GM18861 (cell line): ENCODE data around the gene SAA4.
"Not testable (repeated sequence)": the region's sequence is repeated elsewhere in the genome, so short reads cannot be mapped to it uniquely, and the experiment has no call there.

Experiments used
- ATAC-seq: cut with Tn5 transposase; IDR thresholded peaks from one replicate; pipeline ENCODE4 v1.9.1; 2021; ENCODE audit not compliant: unreplicated experiment

SAA4 gene

DNA sequence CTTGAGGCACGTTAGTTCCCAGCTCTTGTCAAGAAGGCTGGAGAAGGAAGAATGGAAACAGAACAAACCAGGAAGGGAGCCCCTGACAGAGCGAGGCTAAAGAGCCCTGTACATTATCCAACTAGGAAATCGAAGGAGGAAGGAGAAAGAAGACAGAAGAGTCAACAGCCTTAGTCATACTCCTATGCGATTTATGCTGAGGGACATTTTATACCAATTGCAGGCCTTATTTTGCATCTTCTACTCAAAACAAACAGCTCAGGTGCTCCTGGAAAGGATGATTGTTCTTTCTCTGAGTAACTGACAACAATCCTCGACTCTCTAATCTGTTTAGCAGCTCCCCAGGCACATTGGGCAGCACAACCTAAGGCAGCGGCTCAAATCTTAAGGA lies 10.6 kb upstream of the SAA4 start:
- not testable (repeated sequence) for ATAC-seq

DNA sequence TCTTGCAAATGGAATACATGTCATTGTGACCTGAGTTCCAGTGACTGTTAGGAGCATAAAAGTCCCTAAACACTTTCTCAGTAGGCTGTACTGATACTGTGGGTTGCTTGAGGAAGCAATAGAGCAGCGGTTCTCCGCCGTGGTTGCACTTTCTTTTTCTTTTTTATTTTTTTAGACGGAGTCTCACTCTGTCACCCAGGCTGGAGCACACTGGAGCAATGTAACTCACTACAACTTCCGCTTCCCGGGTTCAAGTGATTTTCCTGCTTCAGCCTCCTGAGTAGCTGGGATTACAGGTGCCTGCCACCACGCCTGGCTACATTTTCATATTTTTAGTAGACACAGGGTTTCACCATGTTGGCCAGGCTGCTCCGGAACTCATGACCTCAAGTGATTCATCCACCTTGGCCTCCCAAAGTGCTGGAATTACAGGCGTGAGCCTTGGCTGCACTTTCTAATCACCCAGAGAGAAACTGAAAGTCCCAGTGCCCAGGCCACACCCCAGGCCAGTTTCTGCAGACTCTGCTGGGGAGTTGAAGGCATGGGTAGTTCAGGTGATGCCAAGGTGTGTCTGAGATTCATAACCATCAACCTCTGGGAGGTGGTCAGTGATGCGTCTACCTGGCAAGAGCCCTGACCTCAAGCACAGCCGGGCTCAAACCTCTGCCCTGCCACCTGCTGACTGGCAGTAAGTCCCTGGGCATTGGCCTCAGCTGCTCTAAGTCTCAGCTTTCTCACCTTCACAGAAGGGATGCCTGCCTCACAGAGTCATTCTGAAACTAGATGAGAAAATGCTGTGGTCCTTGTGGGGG lies 10.0 kb upstream of the SAA4 start:
- peak; percentile 87 for ATAC-seq

DNA sequence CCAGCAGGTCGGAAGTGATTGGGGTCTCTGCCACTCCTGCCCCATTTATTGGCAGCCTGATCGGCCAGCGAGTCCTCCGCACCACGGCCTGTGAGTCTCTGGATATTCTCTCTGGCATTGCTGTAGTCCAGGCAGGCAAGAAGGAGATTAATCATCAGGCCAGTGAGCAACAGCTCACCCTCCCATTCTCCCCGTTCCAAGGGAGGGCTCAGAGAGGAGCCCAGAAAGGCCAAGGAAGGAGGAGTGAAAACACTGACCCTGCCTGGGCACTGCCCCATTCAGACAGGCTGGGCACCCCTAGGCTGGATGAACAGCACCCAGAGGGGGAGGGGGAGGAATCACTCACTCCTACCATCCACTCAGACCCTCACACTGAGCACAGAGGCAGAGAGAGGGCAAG lies 8.8 kb upstream of the SAA4 start:
- ATAC-seq: no peak

DNA sequence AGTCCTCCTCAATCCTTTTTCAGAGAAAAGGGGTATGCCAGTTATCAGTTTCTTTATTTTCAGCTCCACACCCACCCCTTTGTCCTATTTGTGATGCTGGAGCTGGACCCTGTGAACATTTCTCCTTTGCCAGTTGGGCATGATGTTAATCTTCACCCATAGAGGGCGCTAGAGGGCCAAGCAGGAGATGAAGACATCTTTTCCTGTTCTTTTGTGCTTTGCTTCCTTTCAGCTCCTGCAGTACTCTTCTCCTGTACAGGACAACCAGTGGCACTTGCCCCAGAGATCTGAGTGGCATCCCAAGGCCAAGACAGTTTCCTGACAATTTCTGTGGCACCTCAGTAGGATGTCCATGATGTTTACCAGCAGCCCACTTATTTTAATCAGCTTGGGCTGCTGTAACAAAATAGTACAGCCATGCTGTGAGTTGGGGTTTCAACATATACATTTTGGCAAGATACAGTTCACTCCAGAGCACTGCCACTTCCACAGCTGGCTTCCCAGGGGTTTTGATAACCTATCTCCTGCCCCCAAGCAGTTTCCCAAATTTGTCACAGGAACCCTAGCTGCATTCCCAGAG lies 7.3 kb upstream of the SAA4 start:
- no peak for ATAC-seq

DNA sequence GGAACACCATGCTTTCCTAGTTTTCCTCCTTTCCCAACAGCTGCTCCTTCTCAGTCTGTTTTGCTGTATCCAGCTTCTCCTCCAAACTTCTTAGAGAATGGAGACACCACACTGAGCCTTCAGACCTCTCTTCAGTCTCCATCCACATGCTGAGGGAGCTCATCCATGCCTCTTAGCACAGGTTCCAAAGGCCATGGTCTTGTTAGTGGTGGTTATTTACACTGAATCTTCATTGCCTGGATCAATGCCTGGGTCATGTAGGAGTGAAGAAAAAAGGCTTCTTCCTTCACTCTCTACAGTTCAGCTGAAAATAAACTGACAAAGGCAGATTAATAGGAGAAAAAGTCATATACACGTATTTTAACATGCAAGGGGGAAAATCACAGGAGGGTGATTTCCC lies 3.1 kb upstream of the SAA4 start:
- ATAC-seq: no peak

DNA sequence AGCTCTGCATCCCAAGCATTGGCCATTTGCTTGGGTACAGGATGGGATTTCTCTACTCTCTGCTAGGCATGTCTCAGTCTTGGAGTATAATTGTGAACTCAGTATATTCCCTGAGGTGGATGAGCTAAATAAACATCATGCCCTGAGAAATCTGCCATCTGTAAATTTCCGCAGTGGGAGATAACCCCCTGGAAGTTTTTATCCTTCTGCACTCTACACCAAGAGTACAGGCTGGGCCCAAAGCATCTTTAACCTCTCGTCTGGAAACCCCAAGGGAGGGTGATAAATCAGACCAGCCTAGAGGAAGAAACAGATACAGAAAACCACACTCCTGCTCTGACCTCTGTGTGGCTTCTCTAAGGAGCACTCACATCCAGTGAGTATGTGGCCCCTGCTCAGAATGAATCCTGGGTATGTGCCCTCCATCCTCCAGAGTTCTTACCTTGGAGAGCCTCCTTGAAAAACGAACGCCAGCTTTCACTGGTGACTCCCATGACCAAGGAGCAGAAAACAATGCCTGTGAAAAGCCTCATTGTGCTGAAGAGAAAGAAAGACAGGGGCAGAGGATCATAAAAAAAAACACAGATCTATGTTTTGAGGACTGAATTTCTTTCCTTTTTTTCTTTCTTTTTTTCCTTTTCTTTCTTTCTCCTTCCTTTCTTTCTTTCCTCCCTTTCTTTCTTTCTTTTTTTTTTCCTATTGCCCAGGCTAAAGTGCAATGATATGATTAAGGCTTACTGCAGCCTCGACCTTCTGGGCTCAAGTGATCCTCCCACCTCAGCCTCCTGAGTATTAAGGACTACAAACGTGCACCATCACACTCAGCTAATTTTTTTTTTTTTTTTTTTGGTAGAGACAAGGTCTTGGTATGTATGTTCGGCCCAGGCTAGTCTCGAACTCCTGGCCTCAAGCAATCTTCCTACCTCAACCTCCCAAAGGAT lies 938 bp downstream of the SAA4 start:
- no peak for ATAC-seq

DNA sequence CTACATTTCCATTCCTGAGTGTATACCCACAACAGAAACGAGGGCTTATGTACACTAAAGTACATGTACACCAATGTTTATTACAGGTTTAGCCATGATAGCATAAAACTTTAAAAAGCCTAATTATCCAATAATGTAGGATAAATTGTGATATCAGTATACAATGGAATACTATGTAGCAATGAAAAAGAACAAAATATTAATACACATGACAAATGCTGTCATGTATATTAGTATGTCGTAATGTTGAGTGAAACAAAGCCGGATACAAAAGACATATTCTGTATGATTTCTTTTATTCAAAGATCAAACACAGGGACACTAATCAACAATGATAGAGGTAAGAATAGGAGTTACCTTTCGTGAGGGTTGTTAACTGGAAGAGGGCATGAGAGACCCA lies 2.7 kb downstream of the SAA4 start:
- ATAC-seq: no peak

DNA sequence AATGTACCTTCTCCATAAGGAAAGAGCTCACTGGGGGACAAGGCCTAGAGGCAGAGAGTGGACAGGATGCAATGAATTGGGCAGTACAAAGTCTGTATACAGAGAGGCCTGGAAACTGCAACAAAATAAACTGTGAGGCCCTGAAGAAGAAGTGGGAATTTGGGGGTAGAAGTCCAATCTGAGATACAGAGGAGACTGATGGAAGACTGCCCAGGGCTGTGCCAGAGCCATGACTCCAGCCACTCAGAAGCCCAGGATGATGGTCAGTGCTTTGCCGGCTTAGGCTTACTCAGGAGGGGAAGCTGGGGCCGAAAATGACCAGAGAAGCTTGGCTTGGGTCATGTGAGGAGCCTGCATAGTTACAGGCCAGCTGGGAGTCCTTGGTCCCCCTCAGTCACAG lies 5.7 kb downstream of the SAA4 start:
- no peak for ATAC-seq

DNA sequence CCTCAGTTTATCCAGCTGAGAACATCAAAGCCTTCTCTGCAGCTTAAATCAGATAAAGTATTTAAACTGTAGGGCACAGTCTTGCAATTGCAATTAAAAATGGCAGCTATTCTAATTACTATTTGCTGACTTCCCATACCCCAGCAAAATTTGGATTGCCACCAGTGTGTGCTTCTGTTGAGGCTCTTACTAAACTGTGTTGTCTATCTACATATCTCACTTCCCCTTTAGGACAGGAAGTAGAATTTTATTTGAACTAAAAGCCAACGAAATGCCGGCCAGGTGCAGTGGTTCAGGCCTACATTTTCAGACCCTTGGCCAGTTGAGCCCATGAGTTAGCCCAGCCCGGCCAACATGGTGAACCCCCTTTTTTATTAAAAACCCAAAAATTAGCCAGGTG lies 7.1 kb downstream of the SAA4 start:
- peak; percentile 92 for ATAC-seq

DNA sequence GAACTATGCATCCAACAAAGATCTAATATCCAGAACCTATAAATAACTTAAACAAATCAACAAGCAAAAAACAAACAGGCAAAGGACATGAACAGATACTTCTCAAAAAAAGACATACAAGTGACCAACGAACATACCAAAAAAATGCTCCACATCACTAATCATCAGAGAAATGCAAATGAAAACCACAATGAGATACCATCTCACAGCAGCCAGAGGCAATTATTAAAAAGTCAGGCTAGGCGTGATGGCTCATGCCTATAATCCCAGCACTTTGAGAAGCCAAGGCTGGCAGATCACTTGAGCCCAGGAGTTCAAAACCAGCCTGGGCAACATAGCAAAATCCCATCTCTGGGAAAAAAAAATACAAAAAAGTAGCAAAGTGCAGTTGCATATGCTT lies 10.7 kb downstream of the SAA4 start:
- ATAC-seq: peak; percentile 36

DNA sequence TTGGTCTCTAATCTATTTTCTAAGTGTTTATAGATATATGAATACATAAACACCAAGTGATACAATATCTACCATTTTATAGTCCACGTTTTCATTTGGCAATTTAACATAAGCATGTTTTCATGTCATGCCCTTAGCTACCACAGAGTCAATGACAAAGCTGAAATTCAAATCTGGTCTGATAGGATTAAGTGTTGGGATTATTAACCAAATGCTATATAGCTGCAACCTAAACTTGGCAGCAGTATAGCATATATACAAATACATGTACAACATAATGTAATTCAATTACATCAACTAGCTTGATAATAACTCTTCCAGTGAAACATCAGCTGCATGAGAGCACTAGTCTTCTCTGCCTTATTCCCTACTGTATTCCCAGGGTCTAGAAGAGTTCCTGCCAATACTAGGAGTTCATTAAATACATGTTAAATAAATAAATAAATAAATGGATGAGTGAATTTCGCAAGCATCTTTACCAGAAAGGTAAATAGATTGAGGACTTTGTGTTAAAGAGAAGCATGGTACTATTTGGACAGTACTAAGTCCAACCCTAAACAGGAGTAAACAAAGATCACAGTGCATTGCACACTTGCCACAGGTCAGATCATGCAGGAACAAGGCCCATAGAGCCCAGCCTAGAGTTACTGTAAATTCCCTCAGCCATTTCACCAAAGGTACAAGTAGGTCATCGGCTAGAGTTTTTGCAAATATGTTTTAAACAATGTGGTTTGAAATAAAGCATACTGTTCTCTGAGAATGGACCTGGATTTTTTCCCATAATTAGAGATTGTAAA lies 12.8 kb downstream of the SAA4 start:
- ATAC-seq: no peak

DNA sequence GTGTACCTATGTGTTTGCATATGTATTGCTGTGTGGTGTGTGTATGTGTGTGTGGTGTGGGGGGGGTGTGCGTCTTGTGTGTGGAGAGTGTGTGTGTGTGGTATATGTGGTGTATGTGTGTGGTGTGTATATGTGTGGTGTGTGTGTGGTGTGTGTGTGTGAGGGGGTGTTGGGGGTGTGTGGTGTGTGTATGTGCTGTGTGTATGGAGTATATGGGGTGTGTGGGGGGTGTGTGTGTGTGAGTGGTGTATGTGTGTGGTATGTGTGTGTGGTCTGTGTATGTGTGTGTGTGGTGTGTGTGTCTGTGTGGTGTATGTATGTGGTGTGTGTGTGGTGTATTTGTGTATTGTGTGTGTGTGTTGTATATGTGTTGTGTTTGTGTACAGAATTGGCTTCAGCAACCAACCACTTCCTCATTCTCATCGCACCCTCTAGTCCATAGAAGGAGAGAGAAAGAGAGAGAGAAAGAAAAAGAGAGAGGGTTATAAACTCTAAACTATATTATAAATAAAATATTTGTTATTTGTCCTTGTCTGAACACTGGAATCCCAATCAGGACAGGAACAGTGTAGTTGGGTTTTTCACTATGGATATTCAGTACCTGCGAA lies 13.7 kb downstream of the SAA4 start:
- ATAC-seq: no peak

DNA sequence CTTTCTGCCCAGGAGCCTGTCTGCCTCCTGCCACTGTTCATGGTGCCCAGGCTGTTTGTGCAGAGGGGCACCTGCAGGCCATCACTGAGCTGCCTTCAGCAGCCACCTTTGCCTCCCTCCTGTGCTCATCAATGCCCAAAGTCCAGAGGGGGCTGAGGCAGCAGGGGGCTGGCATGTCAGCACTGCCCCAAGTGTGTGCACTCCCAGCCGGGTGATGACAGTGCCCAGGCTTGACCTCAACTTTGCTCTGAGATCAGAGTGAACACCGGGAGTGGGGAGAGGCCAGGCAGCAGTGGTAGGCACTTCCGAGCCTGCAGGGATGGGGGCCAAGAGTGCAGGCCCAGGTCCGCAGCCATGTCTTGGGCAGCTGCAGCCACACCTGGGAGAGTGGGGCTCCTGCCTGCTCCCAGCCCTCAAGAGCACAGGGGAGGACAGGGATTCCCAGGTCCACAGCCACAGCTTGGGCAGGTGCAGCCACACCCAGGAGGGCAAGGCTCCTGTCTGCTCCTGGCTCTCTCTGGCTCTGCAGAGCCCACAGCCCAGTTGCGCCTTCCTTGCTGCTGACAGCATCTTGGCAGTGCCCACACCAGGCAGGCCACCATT lies 15.2 kb downstream of the SAA4 start:
- ATAC-seq: no peak

DNA sequence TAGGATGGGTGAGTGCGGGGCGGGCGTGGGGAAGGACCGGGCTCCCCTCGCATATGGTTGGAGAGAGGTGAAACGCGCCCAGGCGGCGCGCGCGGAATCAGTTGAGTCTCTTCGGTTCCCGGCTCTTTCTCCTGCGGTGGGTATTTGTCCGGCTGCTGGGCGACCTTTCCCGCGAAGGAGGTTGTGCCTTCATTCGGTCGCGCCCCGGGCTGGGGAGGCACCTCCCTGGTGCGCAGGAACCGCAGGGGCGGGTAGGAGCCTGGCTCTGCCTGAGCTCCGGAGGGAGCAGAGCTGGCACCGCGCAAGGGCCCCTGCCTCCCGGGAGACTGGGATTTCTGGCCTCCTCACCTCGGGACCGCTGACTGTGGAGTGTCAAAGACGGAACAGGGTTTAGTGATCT lies 27.5 kb downstream of the SAA4 start:
- ATAC-seq: no peak

DNA sequence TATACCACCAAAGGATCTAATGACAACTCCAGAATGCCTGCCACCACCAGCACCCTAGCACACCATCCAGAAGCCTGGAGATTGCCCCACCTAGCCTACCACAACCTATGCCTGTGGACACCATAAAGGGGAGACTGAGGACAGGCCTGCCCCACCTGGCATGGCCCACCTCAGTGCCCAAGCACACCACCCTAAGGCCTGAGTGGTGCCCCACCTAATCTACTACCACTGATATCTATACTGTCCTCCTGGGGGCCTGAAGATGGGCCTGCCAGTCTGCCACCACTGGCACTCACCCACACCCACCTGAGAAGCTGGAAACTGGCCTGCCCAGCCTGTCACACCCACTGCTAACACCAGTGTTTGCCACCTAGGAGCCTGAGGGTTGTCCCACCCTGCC lies 31.8 kb downstream of the SAA4 start:
- ATAC-seq: no peak

DNA sequence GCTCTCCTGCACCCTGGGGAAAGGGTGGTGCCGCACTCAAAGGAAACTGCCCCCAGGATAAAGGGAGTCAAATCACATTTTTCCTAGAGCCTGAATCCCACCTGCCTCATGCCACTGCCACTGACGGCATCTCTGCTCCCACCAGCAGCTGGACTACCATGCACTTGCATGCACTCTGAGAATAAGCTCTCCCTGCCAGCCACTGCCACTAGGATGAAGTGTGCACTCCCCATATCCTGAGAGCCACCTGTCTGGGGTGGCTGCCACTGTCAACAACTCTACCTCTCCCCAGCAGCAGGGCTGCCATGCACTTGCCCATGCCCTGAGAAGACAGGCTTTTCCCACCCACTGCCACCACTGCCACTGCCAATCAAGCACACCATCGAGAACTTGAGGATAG lies 32.4 kb downstream of the SAA4 start:
- ATAC-seq: no peak

DNA sequence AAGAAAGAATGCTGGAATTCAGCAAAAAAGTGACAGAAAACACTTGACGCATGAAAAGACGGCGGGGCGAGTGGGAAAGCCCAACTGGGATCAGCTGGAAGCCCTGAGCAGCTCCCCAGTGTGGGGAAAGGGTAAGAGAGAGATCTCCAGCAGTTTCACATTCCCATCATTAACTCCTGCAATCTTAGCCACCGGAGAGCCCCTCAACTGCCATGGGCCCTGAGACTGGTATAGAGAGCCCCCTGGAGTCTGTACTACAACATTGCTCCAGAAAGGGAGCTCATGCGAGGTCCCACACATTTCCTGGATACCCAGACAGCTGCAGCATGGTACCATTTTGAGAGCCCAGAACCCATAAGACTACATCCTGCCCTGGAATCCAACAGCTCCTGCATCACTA lies 32.9 kb downstream of the SAA4 start:
- ATAC-seq: no peak

DNA sequence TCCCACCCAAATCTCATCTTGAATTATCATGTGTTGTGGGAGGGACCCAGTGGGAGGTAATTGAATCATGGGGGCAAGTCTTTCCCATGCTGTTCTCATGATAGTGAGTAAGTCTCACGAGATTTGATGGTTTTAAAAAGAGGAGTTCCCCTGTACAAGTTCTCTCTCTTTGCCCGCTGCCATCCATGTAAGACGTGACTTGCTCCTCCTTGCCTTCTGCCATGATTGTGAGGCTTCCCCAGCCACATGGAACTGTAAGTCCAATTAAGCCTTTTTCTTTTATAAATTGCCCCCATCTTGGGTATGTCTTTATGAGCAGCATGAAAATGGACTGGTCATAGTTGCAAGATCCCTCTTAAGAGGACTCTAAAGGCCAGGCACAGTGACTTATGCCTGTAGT lies 38.9 kb downstream of the SAA4 start:
- ATAC-seq: not testable (repeated sequence)

DNA sequence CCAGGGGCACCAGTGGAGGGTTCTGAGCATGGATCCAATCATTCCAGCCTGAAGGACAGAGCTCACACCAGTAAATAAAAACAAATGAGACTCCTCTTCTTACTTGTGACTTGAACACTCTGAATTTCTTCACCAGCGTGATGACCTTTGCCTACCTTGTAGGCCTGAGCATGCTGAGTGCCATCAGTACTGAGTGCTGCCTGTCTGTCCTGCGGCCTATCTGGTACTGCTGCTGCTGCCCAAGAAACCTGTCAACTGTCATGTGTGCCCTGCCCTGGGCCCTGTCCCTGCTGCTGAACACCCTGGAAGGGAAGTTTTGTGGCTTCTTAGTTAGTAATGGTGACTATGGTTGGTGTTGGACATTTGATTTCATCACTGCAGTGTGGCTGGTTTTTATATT lies 40.1 kb downstream of the SAA4 start:
- ATAC-seq: no peak

DNA sequence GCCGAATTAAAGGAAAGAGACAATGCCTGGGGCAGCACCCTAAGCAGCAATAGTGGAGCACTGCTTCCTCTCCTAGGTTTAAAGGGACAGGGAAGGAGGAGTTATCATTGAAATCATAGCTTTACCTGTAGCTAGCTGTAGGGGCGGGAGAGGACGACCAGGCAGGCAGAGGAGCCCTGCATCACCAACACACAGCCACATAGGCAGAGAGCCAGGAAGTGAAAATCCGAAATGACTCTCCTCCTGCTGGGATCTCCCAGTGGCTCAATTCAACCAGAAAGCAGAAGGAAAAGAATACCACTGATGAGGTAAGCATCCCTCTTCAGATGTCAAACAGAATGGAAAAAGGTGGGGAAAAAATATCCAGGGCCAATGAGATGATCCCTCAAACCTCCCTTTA lies 43.6 kb downstream of the SAA4 start:
- no peak for ATAC-seq
